22Rv1 (cell line): ENCODE data around the gene PRSS36.
A peak's percentile ranks its signal among the peaks of the same experiment; 100 is the strongest.
"Not testable (repeated sequence)": the region's sequence is repeated elsewhere in the genome, so short reads cannot be mapped to it uniquely, and the experiment has no call there.

Source experiments
- H3K27ac ChIP-seq: fragments of 450-650 bp; 2 replicates; pipeline ENCODE4 v1.5.1; 2017
- ZFX ChIP-seq: fragments of 450-650 bp; IDR thresholded peaks from 2 replicates; pipeline ENCODE4 v1.6.1; 2017; ENCODE audit warnings: antibody characterized with exemption, borderline replicate concordance
- TF ChIP-seq, protein P1 (sequence below): fragments of 450-650 bp; IDR thresholded peaks from 2 replicates; pipeline ENCODE4 v1.5.1; 2017; ENCODE audit warnings: mild to moderate bottlenecking

PRSS36 gene

DNA sequence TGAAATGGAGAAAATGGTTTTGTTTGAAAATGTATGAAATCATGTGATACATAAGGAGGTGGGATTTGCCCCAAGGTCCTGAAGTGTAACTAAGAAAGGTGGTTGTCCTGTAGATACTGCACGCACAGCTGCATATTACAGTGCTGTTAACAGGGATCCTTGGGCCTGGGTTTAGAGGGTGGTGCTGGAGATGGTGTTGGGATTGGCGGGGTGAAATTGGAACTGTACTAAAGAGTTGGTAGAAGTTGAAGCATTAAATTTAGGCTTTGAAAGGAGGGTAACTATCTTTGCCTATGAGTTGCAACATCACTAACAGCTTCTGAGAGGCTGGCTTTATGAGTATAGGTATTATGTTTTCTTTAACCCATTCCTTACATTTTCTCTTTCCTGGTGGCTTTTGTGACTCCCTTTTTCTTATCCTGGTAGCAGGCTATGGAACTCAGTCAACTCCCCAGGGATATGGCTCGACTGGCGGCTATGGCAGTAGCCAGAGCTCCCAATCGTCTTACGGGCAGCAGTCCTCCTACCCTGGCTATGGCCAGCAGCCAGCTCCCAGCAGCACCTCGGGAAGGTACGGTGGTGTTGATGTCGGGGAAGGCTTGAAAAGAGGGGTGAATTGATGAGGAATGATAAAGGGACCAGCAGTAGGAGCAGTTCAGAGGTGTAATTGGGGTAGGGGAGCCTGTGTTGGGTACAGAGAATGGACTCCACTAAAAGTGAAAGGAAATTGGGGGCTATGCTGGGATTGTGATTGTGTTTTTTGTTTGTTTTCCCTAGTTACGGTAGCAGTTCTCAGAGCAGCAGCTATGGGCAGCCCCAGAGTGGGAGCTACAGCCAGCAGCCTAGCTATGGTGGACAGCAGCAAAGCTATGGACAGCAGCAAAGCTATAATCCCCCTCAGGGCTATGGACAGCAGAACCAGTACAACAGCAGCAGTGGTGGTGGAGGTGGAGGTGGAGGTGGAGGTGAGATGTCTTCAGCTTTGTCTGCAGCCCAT lies 33.9 kb upstream of the PRSS36 start:
- H3K27ac ChIP-seq, result no peak overlapping the region
- TF ChIP-seq, protein P1, sequence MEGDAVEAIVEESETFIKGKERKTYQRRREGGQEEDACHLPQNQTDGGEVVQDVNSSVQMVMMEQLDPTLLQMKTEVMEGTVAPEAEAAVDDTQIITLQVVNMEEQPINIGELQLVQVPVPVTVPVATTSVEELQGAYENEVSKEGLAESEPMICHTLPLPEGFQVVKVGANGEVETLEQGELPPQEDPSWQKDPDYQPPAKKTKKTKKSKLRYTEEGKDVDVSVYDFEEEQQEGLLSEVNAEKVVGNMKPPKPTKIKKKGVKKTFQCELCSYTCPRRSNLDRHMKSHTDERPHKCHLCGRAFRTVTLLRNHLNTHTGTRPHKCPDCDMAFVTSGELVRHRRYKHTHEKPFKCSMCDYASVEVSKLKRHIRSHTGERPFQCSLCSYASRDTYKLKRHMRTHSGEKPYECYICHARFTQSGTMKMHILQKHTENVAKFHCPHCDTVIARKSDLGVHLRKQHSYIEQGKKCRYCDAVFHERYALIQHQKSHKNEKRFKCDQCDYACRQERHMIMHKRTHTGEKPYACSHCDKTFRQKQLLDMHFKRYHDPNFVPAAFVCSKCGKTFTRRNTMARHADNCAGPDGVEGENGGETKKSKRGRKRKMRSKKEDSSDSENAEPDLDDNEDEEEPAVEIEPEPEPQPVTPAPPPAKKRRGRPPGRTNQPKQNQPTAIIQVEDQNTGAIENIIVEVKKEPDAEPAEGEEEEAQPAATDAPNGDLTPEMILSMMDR, result no peak
- no peak for TF ChIP-seq ZFX

DNA sequence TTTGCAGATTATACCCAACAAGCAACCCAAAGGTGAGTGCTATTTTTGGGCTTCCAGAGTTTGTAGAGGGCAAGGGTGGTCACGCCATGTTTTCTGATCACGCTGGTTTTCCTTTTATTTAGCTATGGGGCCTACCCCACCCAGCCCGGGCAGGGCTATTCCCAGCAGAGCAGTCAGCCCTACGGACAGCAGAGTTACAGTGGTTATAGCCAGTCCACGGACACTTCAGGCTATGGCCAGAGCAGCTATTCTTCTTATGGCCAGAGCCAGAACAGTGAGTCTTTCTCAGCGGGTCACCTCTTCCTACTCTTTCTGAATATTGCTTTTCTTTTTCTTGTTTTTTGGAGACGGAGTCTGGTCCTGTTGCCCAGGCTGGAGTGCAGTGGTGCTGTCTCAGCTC lies 32.5 kb upstream of the PRSS36 start:
- no peak for TF ChIP-seq ZFX
- TF ChIP-seq, protein P1, result no peak
- H3K27ac ChIP-seq, result no peak overlapping the region

DNA sequence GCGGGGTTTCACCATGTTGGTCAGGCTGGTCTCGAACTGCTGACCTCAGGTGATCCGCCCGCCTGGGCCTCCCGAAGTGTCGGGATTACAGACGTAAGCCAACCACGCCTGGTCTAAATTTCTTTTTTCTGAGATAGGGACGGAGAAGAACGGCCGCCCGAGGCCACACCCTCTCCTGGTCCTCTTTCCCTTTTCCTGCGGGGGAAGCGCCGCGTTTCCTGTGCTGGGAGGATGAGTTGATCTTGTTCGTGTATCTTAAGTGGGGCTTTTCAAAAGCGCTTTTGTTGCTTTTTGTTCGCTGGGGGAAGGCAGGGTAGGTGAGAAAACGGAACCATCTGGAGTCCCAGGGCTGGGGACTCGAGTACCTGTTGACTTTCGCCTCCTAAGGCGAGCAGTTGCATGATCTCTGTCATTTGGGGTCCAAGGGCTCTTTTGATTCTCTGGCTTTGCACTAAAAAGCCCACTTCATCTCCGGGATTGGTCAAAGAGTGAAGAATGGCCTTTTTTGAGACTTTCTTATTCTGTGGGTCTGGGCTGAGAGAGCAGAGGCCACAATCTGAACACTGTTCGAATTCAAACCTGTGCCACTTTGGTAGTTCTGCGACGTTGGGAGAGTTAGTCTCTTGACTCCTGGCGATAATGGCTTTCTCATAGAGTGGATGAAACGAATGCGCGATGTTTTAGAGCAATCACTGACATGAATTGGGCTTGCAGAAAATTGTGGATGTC lies 31.4 kb upstream of the PRSS36 start:
- no peak for TF ChIP-seq ZFX
- TF ChIP-seq, protein P1, result no peak
- H3K27ac ChIP-seq, result peak overlapping the region; percentile 94

DNA sequence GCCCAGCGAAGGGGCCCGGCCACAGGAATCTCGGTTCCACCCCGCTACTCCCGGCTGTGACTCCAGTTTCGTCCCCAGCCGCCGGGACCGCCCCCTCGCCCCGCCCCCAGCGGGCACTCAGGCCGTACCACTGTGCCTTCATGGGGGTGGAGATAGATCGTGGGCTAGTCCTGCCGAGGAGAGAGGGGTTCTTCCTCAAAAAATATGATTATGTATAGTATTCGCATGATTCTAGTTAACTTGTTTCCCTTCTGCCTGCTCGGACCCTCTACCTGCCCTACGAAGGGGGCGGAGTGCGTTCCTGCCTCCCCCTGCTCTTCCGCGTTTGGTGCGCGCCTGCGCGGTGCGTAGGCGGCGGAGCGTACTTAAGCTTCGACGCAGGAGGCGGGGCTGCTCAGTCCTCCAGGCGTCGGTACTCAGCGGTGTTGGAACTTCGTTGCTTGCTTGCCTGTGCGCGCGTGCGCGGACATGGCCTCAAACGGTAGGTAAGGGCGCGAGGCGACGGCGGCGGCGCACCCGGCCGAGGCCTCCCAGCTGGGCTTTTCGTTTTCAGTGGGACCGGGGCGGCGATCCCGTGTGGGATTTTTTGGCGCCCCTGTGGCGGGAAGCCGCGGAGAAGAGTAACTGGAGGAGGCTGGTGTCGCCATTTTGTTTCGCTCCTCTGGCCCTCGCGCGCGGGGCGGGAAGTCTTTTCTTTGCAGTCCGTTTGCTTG lies 30.0 kb upstream of the PRSS36 start, which contains the start of gene FUS:
Gene FUS, plus strand, starts transcription at position 393 of the 713 bp plus-strand sequence. Its CDS starts 76 bp downstream, at position 469.
- TF ChIP-seq, protein P1, result no peak
- TF ChIP-seq ZFX, result no peak
- H3K27ac ChIP-seq, result peak within 1 kb of the TSS; percentile 94

DNA sequence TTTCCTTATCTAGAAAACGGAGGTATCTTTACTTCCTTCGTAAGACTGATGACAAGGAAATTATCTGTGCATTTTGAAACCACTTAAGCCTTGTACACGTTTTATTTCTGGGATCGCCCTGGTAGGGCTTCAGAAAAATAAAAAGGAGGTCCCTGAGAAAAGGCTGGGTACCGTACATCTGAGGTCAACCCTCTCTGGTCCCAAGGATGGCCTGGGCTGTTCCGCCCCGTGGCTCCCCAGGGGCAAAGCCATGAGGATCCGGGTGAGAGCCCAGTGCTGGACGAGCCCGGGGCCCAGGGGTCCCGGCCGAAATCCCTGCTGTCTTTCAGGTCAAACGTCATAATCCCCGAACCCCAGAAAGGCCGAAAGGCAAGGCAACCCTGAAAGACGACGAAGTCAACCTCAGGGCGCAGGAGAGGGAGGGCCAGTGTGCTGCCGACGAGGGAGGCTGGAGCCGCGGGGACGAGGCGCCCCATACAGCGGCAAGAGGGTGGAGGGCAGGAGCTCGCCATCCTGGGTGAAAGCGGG lies 29.4 kb upstream of the PRSS36 start:
- H3K27ac ChIP-seq, result peak overlapping the region; percentile 94
- TF ChIP-seq, protein P1, result no peak
- no peak for TF ChIP-seq ZFX

DNA sequence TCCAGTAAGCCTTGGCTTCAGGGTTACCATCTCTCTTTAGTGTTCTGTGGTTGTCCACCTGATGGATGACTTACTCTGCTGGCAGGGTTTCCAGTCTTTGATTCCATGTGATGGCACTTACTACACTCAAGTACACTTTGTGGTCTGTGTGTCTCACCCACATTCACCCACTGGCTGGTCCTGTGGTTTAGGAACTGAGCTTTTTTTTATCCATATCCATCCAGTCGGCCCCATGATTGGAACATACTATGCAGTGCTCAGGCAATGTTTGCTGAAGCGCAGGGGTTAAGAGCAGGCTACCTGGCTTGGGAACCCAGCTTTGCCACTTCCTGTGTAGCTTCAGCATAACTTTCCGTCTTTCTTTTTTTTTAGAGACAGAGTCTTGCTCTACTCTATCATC lies 27.3 kb upstream of the PRSS36 start:
- no peak for TF ChIP-seq ZFX
- TF ChIP-seq, protein P1, result no peak
- H3K27ac ChIP-seq, result no peak overlapping the region

DNA sequence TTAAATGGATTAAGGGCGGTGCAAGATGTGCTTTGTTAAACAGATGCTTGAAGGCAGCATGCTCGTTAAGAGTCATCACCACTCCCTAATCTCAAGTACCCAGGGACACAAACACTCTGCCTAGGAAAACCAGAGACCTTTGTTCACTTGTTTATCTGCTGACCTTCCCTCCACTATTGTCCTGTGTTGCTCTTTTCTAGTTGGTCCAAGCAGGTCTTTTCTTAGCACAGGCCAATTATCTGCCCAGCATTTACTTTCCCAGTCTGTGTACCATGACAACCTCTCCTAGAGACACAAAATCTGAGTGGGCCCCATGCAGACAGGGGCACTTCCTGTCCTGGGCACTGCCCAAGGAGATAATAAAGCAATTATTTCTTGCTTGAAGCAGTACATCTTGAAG lies 20.2 kb upstream of the PRSS36 start:
- H3K27ac ChIP-seq, result not testable (repeated sequence)
